Iris pigment epithelial cell (primary cell): Measurements from ENCODE around the gene MS4A7.
"Not testable (repeated sequence)": the region's sequence is repeated elsewhere in the genome, so short reads cannot be mapped to it uniquely, and the experiment has no call there.

Experiments used
- DNase-seq: peaks from one replicate; pipeline ENCODE4 v3.0.0-alpha.2; 2011; ENCODE audit warnings: low read depth

The MS4A7 gene, protein sequence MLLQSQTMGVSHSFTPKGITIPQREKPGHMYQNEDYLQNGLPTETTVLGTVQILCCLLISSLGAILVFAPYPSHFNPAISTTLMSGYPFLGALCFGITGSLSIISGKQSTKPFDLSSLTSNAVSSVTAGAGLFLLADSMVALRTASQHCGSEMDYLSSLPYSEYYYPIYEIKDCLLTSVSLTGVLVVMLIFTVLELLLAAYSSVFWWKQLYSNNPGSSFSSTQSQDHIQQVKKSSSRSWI

GRCh38 chr11:60378354-60378753, at the start of gene MS4A7:
Gene MS4A7, plus strand, starts transcription at chr11:60378532. Its CDS starts 4,610 bp downstream, at chr11:60383142.
- DNase-seq, result no peak

DNA sequence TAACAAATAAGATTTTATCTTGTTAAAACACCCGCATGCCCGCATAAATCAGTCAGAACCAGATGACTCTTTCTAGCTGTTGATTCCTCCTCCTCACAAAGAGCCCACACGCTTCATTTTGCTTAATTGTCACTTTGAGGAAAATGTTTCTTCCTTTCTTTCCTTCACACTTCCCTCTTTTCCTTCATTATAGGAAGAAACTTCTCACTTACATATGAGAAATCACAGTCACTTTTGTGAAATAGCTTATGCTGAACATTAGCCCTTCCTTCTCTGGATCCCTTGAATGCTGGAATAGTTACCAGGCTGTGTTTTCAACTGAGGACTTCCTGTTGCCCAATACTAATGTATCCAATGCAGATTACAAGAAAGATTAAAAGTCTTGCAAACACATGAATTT, 45.5 kb upstream of the MS4A7 start:
- no peak for DNase-seq

GRCh38 chr11:60334005-60334620, 44.2 kb upstream of the MS4A7 start:
- DNase-seq, result peak; percentile 58

GRCh38 chr11:60336767-60337391, 41.5 kb upstream of the MS4A7 start:
- DNase-seq, result no peak

DNA sequence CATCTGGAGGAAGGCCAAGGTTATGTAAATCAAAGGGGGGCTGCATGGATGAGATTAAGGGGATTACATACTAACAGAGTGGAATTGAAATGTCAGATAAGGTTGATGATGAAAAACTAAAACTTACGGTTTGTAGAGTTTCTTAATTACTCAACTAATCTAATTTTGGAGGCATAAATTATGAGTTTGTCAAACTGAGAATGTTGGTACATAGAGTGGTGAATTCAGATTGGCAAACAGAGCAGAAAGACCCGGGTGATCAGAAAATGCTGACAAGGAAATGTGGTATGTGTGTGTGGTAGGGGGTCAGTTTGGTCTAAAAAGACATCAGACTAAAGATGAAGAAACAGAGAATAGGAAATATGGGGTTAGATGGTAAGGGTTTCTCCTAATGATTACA, 40.3 kb upstream of the MS4A7 start:
- no peak for DNase-seq

DNA sequence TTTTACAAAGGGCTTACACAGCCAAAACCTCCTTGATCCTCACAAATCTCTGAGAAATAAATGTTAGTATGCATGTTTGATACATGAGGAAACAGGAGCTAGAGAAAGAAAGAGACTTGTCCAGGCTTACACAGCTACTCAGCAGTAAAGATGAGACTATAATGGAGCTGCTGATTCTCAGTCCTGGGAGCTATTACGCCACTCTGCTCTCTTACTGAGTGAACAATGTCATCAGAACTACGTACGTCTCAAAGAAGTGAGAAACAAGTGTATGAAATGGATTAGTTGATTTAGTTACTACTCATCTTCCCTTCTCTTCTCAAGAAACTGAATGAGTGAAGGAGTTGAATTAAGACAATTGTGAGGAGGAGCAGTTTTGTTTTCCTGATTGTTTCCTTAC, 39.0 kb upstream of the MS4A7 start:
- no peak for DNase-seq

DNA sequence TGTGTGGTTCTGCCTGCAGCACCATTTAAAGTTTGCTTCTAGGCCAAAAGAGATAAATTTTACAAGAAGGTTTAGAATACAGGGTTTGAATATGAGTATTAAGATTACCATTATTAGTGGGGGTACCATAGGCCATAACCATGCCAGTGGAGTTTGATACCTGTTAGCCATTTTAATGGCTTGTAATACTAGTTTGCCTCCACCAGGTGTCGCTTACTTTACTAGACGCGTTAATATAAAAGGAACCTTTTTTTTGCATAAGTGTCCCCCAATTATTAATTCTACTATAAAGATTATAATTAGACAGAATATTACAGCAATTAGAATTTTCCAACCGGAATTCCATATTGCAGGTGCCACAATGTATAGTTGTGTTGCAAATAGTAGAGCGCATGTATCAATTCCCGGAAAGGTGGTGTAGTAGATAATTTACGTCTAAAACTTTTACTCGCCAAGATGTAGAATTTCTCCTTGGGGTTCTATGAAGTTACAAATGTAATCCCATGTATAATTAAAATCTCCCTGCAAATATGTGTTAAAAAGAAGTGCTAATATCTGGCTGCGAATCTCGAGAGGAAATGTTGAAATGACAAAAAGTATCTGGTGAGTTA, 35.1 kb upstream of the MS4A7 start:
- DNase-seq, result peak; percentile 3

- no peak for DNase-seq
These were observed 34.2 kb upstream of the MS4A7 start for GRCh38 chr11:60344146-60344545.

- no peak for DNase-seq
These were observed 32.8 kb upstream of the MS4A7 start for GRCh38 chr11:60345489-60345888.

GRCh38 chr11:60347084-60347797, 31.1 kb upstream of the MS4A7 start:
- DNase-seq, result no peak

GRCh38 chr11:60348116-60348515, 30.2 kb upstream of the MS4A7 start:
- no peak for DNase-seq

DNA sequence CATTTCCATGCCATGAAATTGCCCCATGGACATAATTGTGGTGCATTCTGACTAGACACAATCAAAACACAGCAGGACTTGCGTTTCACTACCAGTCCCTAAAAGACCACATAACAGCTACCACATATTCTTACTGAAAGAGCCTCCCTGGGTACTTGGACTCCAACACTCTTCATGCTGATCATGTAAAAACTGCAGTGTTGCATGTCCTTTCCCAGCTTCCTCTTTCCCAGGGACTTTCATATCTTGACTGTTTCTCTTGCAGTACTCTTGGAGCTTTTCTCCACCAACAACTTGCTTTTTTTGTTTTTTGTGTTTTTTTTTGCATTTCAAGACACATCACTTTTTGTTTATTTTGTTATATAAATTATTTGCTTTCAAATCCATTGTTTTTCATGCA, 28.3 kb upstream of the MS4A7 start:
- no peak for DNase-seq

DNA sequence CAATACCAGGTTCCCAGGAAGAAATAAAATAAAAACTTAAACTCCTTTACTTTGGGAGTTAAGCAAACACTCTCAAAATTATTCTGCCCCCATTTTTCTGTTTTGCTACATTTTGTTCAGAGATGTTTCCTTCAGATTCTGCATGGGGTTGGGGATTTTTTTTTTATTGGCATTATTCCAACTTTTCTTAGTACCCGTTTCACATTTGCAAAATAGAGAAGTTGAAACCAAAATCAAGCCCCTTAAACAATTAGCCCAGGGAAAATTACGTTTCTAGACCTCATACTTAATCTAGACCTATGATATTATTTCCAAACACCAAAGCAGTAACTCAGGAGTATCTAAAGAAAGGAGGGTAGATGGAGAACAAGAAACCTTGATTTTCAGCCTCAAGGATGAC, 20.6 kb upstream of the MS4A7 start:
- no peak for DNase-seq

DNA sequence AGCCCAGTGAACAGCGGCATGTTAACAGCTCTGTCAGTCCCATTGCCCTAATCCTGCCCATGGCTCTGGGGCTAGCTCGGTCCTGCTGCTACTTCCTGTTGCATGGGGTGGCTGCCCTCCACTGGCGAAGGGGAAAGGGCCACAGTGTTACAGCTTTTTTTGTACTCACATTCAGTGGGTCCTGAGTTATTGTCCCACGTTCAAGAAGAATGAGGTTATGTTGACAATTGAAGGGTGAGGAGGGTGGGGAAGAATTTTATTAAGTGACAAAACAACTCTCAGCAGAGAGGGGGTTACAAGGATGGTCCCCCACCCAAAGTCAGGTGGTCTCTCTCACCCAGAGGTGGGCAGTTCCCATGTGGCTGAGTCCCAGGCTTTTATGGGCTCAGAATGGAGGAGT, 17.7 kb upstream of the MS4A7 start:
- no peak for DNase-seq

DNA sequence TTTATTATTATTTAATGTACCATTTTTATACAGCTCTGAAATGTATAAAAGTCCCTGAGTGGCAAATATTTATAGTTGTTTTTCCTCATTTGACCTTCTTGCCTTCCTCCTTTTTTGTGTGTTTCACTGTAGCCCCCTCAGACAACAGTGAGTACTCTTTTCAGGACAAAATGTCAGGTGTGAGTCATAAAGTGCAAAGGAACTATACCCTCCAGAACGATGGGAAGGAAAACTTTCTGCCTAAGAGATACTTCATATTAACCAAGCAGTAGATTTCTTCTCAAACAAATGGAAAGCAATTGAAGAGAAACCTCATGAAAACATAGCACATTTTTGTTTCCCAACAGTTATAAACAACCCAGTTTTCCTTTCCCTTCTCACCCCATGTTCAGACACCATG, 16.1 kb upstream of the MS4A7 start:
- no peak for DNase-seq

GRCh38 chr11:60363542-60364470, 14.5 kb upstream of the MS4A7 start:
- peak; percentile 34 for DNase-seq

- DNase-seq, result not testable (repeated sequence)
These were observed 11.9 kb upstream of the MS4A7 start for GRCh38 chr11:60366262-60366904.

- no peak for DNase-seq
These were observed 11.3 kb upstream of the MS4A7 start for GRCh38 chr11:60367009-60367408.

DNA sequence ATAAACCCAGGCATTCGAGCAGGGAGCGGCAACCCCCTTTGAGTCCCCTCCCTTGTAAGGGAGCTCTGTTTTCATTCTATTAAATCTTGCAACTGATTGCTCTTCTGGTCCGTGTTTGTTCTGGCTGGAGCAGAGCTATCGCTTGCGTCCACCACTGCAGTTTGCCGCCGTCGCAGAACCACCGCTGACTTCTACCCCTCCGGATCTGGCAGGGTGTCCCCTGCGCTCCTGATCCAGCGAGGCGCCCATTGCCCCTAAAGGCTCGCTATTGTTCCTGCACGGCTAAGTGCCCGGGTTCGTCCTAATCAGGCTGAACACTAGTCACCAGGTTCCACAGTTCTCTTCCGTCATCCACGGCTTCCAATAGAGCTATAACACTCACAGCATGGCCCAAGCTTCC, 10.4 kb upstream of the MS4A7 start:
- DNase-seq, result no peak

DNA sequence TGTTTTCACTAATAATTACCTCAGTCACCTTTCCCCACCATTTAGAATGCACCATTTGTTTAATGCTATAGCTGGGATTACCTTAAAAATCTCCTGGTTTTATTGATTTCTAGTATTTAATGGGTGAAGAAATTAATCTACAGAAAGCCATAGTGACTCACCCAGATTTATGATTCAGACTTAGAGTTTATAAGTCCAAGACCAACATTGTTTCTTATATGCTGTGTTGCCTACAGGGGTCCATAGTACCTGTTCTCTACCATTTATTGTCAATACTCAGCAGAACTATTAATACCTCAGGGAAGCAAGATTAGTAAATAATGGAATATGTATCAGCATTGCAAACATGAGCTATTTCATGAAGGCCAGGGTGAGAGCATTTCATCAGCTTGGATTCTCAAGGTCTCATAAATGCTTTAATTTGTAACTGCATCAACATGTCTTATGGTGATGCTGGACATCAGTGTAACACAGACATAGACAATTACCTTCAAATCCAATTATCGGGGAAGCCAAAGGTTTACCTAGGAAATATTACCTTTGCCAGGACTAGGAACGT, 8.0 kb upstream of the MS4A7 start:
- DNase-seq, result no peak
